ENCODE results near the gene DYNC1LI2.
"Not testable (repeated sequence)": the region's sequence is repeated elsewhere in the genome, so short reads cannot be mapped to it uniquely, and the experiment has no call there.

Gene DYNC1LI2

GRCh38 chr16:66751303-66751991 lies at the start of gene DYNC1LI2:
Gene DYNC1LI2, minus strand, starts transcription at chr16:66751609. Its CDS starts 18 bp downstream, at chr16:66751591.
- DNase-seq: peak; percentile 57 to 58

GRCh38 chr16:66800856-66801255 lies 49.4 kb upstream of the DYNC1LI2 start:
- DNase-seq: no peak

GRCh38 chr16:66798161-66798560 lies 46.8 kb upstream of the DYNC1LI2 start:
- no peak for DNase-seq

DNA sequence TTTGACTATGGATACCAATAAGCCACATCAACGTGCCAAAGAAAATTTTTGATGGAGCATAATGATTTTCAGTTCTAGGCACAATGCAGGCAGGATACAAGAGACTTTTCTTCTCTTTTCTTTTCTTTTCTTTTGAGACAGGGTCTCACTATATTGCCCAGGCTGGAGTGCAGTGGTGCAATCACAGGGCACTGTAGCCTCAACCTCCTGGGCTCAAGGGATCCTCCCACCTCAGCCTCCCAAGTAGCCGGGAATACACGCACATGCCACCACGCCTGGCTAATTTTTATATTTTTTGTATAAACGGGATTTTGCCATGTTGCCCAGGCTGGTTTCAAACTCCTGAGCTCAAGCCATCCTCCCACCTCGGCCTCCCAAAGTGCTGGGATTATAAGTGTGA lies 42.6 kb upstream of the DYNC1LI2 start:
- DNase-seq: not testable (repeated sequence)

DNA sequence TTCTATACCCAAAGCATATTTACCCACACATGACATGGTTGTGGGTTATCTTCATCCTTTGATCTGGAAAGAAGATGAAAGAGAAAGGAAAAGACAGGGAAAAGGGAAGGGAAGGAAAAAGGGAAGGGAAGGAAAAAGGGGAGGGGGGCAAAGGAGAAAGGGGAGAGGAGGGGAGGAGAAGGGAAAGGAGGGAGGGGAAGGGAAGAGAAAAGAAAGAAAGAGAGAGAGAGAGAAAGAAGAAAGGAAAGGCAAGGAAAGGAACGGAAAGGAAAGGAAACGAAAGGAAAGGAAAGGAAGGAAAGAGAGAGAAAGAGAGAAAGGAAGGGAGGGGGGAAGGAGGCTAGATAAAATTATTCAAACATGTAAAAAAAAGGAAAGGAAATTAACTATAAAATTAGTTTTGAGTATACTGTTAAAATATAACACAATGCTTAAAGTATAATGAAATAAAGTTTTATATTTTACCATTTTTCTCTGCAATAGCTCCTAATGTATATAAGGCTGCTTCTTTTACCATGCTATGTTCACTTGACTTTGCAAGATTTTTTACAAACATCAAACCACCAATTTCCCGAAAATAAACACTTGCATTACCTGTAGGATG lies 38.8 kb upstream of the DYNC1LI2 start:
- no peak for DNase-seq

GRCh38 chr16:66787427-66787826 lies 36.0 kb upstream of the DYNC1LI2 start:
- no peak for DNase-seq

GRCh38 chr16:66786551-66786950 lies 35.1 kb upstream of the DYNC1LI2 start:
- DNase-seq: no peak

DNA sequence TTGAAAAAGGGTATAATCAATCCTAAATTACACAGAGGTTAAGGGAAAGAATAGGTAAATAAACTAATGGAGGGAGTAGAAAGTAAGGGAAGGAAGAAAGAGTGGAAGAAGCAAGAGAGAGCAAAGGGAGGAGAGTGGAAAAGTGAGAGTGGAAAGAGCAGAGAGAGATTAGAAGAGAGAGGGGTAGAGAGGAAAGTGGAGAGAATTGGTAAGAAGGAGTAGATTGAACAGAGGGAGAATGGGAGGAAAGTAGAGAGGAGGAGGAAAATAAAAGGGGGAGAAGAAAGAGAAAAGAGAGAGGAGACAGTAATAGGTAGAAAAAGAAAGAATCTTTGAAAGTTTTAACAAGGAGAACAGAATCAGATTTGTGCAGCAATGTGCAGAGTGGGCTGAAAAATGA lies 25.0 kb upstream of the DYNC1LI2 start:
- no peak for DNase-seq

GRCh38 chr16:66774981-66775380 lies 23.6 kb upstream of the DYNC1LI2 start:
- no peak for DNase-seq

DNA sequence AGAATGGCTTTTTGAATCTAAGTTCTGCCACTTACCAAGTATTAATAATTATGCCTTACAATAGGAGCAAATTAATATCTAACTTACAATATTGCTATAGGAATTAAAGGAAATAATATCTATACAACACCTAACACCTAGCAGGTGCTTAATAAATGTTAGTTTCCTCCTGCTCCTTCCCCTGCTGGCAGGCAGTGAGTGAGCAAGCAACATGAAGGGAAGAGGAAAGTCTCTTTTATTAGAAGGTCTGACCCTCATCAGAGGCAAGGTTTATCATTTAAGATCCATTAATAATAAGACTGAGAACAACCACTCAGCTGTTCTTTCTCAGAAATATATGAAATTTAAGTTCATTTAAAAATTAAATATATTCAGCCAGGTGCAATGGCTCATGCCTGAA lies 6.7 kb upstream of the DYNC1LI2 start:
- no peak for DNase-seq

DNA sequence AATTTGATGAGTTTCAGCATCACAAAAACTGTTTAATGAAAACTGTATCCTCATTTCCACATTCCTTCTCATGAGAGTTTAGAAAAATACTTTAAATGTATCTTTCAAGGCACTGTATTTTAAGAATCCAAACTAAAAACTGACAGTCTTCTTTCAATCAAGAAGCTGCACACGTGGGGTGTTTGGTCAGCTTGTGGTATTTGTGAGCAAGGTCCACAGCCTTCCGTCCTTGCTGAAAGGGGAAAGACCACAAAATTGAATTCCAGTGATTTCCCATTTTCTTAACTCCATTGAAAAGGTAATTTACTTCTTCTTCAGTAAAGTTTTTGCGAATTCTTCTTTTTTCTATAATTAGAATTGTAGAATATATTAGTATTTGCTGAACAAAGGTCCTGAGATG lies 3.4 kb upstream of the DYNC1LI2 start:
- no peak for DNase-seq

DNA sequence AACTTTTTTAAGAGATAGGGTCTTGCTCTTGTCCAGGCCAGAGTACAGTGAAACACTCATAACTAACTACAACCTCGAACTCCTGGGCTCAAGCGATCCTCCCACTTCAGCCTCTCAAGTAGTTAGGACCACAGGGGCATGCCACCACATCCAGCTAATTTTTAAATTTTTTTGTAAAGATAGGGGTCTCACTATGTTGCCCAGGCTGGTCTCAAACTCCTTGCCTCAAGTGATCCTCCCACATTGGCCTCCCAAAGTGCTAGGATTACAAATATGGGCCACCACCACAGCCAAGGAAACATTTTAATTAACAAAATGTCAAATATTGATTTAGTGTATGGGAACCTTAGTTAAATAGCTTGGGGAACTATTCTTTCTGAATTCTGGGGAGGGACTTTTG lies 2.8 kb upstream of the DYNC1LI2 start:
- DNase-seq: no peak

DNA sequence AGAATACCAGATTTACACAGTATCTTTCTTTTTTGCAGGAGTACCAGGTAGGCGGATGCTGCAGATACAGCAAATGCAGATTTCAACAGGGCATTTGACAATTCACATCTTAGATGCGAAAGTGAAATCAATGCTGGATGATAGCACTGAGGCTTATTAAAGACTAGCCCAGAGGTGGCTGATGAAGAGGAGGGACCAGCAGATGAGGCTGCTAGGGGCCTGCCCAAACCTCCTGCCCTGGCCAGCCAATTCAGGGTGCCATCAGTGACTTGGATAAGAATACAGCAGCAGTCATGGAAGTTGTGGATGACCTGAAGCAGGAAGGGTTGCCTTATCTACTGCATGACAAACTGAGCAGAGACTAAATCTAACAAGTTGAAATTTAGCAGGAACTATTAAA lies 1.5 kb upstream of the DYNC1LI2 start:
- no peak for DNase-seq

- DNase-seq: no peak
Observed at GRCh38 chr16:66752379-66752778, 970 bp upstream of the DYNC1LI2 start.

DNA sequence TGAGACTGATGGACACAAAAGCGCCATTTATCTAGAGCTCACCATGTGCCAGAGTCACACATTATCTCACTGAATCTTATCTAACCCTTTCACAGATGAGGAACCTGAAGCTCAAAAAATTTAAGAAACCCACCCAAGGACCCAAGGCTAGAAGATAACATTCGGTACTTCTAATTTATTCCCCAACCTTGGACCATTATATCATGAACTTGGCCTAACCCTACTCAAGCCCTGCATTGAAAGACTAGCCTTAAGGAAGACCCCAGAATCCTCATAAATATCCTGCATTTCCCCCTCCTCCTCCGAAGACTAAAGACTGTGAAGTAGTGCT lies 548 bp upstream of the DYNC1LI2 start:
- DNase-seq: no peak

DNA sequence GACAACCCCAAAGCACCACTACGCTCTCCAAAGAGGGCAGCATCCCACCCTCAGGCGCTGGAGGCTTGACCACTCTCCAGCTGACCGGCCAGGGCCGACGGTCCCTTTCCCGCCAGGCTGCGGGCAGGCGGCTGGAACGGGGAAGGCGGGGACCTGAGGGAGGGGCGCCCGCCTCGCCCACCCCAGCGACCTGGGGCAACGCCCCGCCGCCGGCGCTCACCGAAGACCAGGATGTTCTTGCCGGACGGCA lies 431 bp downstream of the DYNC1LI2 start:
- DNase-seq: no peak

DNA sequence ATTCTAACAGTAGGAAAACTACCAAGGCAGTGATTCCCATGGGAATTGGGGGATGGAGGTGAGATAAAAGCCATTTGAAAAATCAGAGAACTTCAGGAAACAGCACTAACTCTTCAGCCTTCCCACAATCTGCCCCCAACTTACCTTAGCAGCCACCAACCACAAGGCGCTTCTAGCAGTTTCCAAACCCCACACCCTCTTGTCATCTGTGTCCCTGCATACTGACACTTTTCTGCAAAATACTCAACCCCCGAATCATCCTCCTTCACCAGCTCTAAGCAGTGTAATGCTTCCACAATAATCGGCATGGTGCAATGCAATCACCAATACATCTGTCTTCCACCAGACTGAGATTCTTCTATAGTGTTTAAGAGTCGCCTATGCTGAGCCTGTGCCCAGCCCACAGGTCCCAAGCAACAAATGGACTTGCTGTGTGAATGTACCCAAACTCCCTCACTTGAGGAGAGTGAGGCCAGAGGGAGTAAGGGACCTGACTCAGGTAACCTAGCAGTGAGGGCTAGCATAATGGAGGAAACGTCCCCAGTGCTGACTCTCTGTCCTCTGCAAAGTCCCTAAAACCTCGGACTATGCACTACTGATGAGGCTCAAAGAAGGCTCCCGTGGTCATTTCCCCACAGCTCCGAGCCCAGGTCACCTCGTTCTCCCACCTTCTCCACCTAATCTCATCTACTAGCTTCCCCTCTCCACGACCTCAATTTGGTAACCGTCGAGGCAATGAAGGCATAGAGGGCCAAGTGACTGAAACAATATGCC lies 943 bp downstream of the DYNC1LI2 start:
- DNase-seq: no peak

- peak; percentile 98 for DNase-seq
Observed at GRCh38 chr16:66746682-66747081, 4.7 kb downstream of the DYNC1LI2 start.

DNA sequence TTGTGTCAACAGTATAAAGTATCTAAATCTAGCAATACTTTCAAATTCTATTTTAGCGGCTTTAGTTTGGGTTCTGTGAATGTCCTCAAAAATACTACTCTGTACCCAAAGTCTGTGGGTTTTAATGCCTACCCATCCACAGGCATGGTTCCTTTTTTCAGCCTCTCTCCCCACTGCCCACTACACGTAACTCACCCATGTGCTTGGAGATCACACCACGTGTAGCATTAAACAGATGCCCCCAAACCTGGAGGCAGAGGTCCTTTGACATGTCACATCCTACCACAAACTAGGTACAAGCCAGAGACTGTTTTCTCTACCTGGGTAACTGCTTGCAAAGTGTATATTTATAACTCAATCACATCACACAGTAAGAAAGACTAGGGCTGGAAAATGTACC lies 5.4 kb downstream of the DYNC1LI2 start:
- DNase-seq: no peak

DNA sequence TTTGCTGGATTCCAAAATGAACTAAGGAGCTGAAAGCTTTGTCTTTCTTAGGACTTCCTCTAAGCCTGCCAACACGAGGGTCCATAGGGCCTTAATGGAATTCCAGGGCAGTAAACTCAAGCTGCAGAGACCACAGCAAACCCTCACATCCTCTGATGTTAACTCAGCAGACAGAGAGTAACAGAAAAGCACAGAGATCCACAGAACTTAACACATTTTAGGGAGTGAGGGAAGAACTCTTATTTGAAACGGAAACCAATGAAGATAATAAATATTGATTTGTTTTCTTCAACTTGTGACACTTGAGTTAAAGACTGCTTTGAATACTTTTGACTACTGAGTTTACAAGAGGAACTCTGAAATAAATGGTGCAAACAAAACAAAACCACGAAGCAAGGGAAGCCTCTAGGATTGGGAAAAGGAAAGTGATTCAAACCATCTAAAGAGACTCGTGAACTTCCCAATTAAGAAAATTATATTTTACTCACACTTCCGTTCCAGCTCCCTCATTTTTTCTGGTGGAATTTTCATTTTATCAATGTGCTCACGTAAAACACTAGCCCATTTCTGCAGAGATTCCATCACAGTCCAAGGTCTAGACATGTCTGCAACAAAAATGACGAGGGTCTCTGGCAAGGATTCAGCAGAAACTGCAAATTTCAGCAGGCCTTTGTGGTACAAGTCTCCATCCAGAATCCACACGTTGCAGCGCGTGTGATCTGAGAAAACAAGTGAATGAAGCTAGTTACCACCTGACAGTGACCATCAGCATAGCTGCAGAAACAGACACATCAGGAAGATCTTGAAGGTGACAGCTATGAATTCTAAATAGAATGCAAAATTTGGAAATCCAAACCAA lies 9.2 kb downstream of the DYNC1LI2 start:
- DNase-seq: no peak

DNA sequence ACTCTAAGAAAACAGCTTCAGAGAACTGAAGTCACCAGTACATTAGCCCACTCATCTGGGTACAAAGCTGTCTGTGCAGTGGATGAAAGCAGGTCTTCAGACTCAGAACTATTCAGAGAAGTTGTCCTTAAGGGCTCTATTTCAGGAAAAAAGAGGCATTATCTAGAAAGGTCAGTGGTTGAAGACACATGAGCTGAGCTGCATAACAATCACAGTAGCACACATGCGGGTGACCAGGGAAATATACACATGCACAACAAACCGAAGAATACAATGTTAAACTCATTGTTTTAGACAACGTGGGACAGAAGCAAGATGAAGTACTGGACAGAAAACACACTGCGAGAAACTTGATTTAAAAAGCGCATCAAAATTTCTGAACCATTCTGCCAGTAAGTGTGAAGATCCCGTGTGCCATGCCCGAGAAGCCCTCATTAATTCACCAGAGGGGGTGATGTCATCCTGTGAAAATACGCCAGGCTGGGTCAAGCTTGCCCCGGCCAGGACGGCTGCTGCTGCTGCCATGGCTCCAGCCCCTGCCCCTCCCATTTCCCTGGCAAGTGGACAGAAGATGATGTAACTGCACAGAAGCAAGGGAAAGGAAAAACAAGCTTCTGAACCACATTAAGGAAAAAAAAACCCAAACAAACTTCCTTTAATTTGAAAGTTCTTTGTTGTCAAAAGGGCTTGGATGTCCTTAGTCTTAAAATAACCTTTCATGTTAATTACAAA lies 10.1 kb downstream of the DYNC1LI2 start:
- no peak for DNase-seq

DNA sequence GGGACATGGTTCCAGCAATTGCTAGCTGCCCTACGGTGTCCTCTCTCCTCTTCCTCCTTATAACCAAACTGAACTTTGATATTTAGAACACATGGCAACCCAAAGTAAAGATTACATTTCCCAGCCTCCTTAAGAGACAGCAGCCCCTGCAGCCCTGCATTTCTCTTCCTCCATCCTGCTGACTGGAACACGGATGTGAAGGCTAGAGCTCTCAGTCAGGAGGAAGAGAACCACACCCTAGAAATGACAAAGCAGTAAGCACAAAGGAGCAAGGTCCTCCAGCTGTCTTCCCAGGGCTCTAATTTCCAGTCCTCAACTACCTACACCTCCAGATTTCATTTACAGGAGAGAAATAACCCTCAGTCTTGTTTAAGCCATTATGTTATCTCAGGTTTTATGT lies 10.9 kb downstream of the DYNC1LI2 start:
- DNase-seq: no peak

- peak; percentile 37 to 53 for DNase-seq
Observed at GRCh38 chr16:66740010-66740409, 11.4 kb downstream of the DYNC1LI2 start.

All from AML-193 (cell line).